Measurements from ENCODE around the gene ANXA2R.
"Not testable (repeated sequence)": the region's sequence is repeated elsewhere in the genome, so short reads cannot be mapped to it uniquely, and the experiment has no call there.

ANXA2R gene

DNA sequence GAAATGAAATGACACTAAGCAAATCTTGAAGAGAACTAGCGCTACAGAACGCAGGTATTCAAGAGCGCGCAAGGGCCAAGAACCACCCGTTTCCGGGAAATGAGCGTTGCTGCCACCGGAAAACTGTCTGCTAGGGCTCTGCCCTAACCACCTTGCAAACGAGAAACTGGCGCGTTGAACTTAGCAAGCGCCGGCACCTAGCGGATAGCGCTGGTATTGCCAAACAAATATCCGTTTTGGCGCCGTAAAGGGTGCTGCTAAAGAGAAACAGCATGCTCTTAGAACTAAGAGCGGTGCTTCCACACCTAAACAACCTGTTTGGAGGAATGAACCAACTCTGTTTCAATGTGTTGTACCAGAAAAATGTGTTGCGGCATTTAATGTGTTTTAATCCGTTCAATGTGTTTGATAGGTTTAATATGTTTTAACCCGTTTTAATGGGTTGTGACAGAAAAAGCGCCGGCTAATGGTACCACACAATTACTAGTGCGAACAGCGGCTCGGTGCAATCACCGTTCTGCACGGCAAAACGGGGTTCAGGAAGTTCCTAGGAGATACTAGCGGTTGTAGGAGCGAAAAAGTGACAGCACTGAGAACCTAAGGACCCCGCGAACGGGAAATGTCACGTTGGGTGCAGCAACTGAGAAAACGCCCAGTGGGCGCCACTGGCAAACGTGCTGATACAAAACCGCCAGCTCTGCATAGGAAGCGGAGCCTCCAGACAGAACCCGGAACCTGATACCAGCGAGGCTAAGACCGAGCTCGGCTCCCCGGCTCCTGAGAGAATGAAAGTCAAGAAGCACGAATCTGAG, at the start of gene ANXA2R:
ANXA2R (minus strand) TSS at position 33 of the 812 bp plus-strand sequence. CDS start 273 bp downstream, outside the sequence.
- DNase-seq, result peak; percentile 92

GRCh38 chr5:43086118-43086908, 46.2 kb upstream of the ANXA2R start:
- DNase-seq, result not testable (repeated sequence)

DNA sequence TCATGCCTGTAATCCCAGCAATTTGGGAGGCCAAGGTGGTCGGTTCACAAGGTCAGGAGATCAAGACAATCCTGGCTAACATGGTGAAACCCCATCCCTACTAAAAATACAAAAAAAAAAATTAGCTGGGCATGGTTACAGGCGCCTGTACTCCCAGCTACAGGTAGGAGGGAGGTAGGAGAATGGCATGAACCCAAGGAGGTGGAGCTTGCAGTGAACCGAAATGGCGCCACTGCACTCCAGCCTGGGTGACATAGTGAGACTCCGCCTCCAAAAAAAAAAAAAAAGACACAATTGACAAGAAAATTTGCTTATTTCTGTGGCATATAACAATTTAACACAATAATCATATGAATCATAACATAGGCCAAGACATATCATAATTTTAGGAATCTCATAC, 45.3 kb upstream of the ANXA2R start:
- no peak for DNase-seq

GRCh38 chr5:43084468-43084867, 44.3 kb upstream of the ANXA2R start:
- not testable (repeated sequence) for DNase-seq

GRCh38 chr5:43081345-43081744, 41.2 kb upstream of the ANXA2R start:
- not testable (repeated sequence) for DNase-seq

DNA sequence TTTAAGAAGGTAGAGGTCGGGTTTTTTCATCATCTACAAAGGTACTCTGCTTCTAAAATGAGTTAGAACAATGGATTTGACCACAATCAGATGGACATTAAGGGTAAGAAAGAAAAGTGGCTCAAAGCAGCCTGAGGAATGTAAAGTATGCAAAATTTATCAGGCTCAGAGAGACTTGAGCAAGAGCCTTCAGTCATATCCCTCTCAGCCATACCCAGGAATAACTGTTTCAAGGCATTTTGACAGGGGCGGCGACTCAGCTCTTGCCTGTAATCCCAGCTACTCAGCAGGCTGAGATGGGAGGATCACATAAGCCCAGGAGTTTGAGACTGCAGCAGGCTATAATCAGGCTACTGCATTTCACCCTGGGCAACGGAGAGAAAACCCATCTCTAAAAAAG, 38.8 kb upstream of the ANXA2R start:
- no peak for DNase-seq

GRCh38 chr5:43077446-43078191, 37.5 kb upstream of the ANXA2R start:
- not testable (repeated sequence) for DNase-seq

GRCh38 chr5:43075319-43076293, 35.5 kb upstream of the ANXA2R start:
- no peak for DNase-seq

- DNase-seq, result no peak
Observed at GRCh38 chr5:43074987-43075318, 34.8 kb upstream of the ANXA2R start.

- DNase-seq, result no peak
Observed at GRCh38 chr5:43073597-43074546, 33.8 kb upstream of the ANXA2R start.

DNA sequence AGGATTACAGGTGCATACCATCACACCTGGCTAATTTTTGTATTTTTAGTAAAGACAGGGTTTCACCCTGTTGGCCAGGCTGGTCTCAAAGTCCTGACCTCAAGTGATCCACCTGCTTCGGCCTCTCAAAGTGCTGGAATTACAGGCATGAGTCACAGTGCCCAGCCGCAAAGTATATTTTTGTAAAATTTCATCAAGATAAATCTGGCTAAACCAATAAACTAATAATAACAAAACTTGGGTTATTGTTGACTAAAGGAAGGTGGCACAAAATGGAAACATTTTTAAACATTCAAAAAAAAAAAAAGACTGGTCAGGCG, 29.2 kb upstream of the ANXA2R start:
- DNase-seq, result not testable (repeated sequence)

GRCh38 chr5:43068037-43068436, 27.9 kb upstream of the ANXA2R start:
- no peak for DNase-seq

DNA sequence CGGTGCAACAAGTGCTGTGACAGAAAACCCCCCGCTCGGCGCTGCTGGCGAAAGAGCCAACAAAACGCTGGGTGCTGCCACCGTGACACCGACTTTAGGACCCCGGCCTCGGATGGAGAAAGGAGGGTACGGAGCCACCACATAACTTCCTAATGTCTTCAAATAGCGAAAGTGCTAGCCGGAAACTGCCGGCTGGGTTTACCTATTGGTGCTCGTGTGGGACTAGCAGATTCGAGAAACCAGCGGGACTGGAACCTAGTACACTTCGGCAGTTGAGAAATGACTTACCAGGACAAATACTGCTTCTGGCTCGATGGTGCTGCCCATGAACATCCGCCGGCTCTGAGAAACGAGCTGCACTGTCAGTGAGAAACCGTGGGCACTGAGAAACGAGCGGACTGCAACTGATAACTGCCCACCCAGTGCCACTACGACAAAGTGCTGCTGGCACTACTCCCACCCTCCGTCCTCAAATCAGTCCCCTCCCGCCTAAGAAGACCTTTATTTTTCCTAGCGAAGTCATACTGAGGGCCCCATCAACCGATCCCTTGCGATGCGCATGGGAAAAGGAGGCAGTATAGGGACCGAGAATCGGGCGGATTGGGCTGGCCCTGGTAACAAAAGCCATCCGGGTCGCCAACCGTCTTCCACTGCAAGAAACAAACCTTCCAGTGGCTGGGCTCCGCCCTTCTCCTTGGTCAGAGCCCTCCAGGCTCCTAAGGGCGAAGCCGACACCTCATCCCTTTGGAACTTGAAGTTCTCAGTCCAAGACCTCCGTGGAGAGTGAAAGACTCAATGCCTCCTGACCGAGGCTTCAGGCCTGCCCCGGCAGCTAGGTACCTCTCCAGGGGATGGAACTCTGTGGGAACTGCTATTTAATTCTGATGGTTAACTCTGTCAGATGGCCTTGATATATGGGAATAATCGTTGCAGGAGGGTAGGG, 27.0 kb upstream of the ANXA2R start:
- DNase-seq, result peak; percentile 85

DNA sequence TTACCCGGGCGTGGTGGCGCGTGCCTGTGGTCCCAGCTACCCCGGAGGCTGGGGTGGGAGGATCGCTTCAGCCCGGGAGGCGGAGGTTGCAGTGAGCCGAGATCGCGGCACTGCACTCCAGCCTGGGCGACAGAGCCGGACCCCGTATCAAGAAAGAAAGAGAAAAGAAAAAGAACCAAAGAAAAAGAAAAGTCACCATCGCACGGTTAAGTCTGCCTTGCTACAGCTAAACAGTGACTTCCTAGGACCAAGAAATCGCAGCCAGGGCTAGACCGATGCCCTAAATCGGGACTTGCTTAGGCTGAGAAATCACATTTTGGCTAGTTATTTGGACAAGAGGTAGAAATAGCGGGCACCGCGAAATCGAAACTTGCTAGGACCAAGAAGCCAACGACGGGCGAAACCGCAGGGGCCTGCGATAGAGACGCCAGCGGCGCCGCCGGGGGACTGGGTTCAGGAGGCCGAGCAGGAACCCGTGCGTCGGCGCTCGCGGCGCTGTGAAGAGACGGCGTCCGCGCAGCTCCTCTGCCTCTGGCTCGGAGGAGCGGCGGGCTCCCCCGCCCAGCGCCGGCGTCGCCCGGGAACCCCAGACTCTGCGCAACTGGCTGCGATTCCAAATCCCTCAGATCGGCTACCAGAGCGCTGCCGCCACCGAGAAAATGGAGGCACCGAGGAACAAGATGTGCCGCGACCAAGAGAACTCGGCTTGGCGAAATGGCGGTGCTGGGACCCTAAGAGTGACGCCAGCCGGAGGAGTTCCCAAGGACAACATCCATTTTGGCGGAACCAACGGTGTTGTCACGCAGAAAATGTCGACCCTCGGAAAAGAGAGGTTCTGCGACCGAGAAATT, 26.1 kb upstream of the ANXA2R start:
- DNase-seq, result peak; percentile 63

- no peak for DNase-seq
Observed at GRCh38 chr5:43065387-43065947, 25.3 kb upstream of the ANXA2R start.

DNA sequence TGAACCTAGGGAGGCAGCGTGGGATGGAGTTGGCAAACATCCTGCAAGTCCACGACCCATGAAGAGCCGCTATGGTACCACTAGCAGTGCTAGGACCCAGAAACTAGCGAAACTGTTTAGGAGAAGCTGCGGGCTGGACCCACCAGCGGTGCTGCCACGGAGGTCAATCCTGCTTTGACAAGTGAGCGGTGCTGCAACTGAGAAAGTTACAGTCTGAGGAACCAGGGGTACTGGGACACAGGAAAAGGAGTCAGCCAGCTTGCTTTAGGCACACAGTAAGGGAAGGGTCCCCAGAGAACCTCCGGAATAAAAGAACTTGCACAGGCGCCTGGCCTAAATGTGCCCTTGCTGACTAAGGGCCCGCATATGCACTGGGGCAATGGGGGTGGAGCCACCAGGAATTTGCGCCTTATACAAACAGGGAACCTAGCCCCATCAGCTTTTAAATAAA, 23.6 kb upstream of the ANXA2R start:
- no peak for DNase-seq

GRCh38 chr5:43061352-43062075, 21.4 kb upstream of the ANXA2R start:
- DNase-seq, result no peak

GRCh38 chr5:43060020-43060419, 19.9 kb upstream of the ANXA2R start:
- not testable (repeated sequence) for DNase-seq

All from activated effector memory CD4-positive, alpha-beta T cell treated with Interleukin-2 at 50 U/mL for 16 hours (primary cell).